ENCODE measurements around the gene DAND5. TPM values are rescaled to one million over a fixed set of nuclear protein-coding genes. Genes with fewer than 3 reads are reported as not detected.

The DAND5 gene, protein sequence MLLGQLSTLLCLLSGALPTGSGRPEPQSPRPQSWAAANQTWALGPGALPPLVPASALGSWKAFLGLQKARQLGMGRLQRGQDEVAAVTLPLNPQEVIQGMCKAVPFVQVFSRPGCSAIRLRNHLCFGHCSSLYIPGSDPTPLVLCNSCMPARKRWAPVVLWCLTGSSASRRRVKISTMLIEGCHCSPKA
- total RNA-seq: under 1 TPM; 0.21 to 0.25 TPM

DNA sequence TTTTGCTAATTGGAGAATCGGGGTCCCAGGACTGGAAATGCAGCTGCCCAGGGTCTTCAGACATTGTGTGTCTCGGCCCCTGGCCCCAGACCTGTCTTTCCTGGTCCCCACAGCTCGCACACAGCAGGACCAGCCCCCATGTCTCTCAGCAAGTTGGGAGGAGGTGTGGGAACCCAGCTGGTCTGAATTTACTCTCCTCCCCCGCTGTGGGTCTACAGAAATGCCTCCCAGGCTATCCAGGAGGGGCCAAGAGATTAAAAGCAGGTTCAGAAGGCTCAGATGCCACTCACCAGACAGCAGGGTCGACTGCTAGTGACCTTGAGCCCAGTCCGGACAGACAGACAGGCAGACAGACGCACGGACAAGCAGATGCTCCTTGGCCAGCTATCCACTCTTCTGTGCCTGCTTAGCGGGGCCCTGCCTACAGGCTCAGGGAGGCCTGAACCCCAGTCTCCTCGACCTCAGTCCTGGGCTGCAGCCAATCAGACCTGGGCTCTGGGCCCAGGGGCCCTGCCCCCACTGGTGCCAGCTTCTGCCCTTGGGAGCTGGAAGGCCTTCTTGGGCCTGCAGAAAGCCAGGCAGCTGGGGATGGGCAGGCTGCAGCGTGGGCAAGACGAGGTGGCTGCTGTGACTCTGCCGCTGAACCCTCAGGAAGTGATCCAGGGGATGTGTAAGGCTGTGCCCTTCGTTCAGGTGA, at the start of gene DAND5:
TSS of gene DAND5 (plus strand) at position 285 of the 697 bp plus-strand sequence. CDS start at position 370, 85 bp downstream.
- no peaks in the 10 kb centered on the region for H3K36me3 Mint-ChIP-seq (ENCODE audit: low read depth)
- H3K27ac Mint-ChIP-seq: no peak within 1 kb of the TSS
- peaks cover 15% of the 10 kb centered on the region for H3K4me1 Mint-ChIP-seq
- no peak within 1 kb of the TSS for H3K4me3 Mint-ChIP-seq
- no peaks in the 10 kb centered on the region for H3K9me3 Mint-ChIP-seq (ENCODE audit: low read depth)
- no peaks in the 10 kb centered on the region for H3K27me3 Mint-ChIP-seq
- CTCF ChIA-PET: interaction anchor here (0.8 to 1.0 kb wide), 2 partner anchors 8 to 125 kb away, joined by 3 to 4 read pairs; no protein-coding TSS in a partner anchor
- intact Hi-C loops (cut with DNase I, micrococcal nuclease): no loop called here
- no peak for ATAC-seq
- no peak for DNase-seq
- POLR2A ChIA-PET: no interaction called here

- ATAC-seq: no peak
Observed at GRCh38 chr19:12921047-12921446, 48.3 kb upstream of the DAND5 start.

GRCh38 chr19:12922959-12923358, 46.4 kb upstream of the DAND5 start:
- ChIA-PET POLR2A (no interaction called here), CTCF (no interaction called here)
- Mint-ChIP-seq H3K27ac (no peak overlapping the region), H3K36me3 (ENCODE audit: low read depth) (peaks cover 49% of the 10 kb centered on the region), H3K27me3 (no peaks in the 10 kb centered on the region), H3K4me3 (no peak overlapping the region), H3K9me3 (ENCODE audit: low read depth) (no peaks in the 10 kb centered on the region), H3K4me1 (peaks cover 13% of the 10 kb centered on the region)
- no peak for DNase-seq
- ATAC-seq: no peak
- intact Hi-C loops (cut with DNase I, micrococcal nuclease): no loop called here

More at GRCh38 chr19:12921047-12921446, 48.3 kb upstream of the DAND5 start:
- Mint-ChIP-seq H3K27me3 (no peaks in the 10 kb centered on the region), H3K27ac (peak overlapping the region; percentile 17), H3K4me1 (peaks cover 13% of the 10 kb centered on the region), H3K9me3 (ENCODE audit: low read depth) (no peaks in the 10 kb centered on the region), H3K36me3 (ENCODE audit: low read depth) (peaks cover 38% of the 10 kb centered on the region), H3K4me3 (no peak overlapping the region)
- no peak for DNase-seq
- POLR2A ChIA-PET: interaction anchor here (0.6 to 0.9 kb wide), 2 partner anchors 75 to 198 kb away, joined by 4 to 5 read pairs; no protein-coding TSS in a partner anchor
- intact Hi-C loops (cut with DNase I, micrococcal nuclease): no loop called here
- CTCF ChIA-PET: interaction anchor here (0.6 to 1.4 kb wide), 5 partner anchors 11 to 56 kb away, joined by 3 to 4 read pairs (median 3); no protein-coding TSS in a partner anchor

DNA sequence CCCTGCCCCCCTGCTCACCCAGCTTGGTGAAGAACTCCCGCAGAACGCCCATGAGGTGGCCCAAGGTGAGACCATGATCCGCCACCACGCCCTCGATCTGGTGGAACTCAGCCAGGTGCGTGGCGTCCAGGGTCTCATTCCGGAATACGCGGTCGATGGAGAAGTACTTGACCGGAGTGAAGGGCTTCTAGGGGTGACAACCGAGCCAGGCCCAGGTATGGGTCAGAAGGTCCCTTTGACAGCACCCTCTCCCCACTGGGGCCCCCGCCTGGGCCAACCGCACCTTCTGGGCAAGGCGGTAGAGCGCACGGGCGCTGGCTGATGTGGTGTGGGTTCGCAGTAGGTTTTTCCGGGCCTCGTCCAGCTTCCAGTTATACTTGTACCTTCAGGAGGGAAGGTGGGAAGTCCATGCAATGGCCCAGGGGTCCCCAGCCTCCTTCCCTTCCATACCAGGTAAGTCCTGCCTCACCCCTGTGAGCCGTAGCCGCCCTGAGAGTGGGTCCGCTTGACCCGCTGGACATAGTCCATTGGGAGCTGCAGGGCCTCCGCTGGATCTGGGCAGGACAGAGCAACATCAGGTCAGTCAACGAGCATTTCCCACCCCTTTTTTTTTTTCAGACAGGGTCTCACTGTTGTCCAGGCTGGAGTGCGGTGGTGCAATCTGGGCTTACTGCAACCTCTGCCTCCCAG, 44.6 kb upstream of the DAND5 start:
- Mint-ChIP-seq H3K27me3 (no peaks in the 10 kb centered on the region), H3K4me3 (no peak overlapping the region), H3K36me3 (ENCODE audit: low read depth) (peaks cover 57% of the 10 kb centered on the region), H3K9me3 (ENCODE audit: low read depth) (no peaks in the 10 kb centered on the region), H3K27ac (no peak overlapping the region), H3K4me1 (peaks cover 2% of the 10 kb centered on the region)
- intact Hi-C loops (cut with DNase I, micrococcal nuclease): no loop called here
- POLR2A ChIA-PET: no interaction called here
- ATAC-seq (no peak), DNase-seq (no peak)
- CTCF ChIA-PET: no interaction called here

GRCh38 chr19:12930002-12930645, 39.3 kb upstream of the DAND5 start:
- Mint-ChIP-seq H3K9me3 (ENCODE audit: low read depth) (no peaks in the 10 kb centered on the region), H3K4me3 (no peak overlapping the region), H3K4me1 (peaks cover 22% of the 10 kb centered on the region), H3K27ac (no peak overlapping the region), H3K27me3 (no peaks in the 10 kb centered on the region), H3K36me3 (ENCODE audit: low read depth) (peaks cover 54% of the 10 kb centered on the region)
- DNase-seq (no peak), ATAC-seq (no peak)
- ChIA-PET CTCF (interaction anchor here (0.6 to 0.9 kb wide), 3 partner anchors 17 to 39 kb away, joined by 3 to 5 read pairs (median 4); partner anchors contain the start of gene GCDH), POLR2A (no interaction called here)
- intact Hi-C loops (cut with DNase I, micrococcal nuclease): loop anchor here in 1 of 2 experiments (10.0 kb wide), 1 partner anchor 1075 kb away; the partner anchor contains the start of gene RFX1

- H3K9me3 Mint-ChIP-seq (ENCODE audit: low read depth): no peaks in the 10 kb centered on the region
- DNase-seq (peak; percentile 3), ATAC-seq (no peak)
- peaks cover 39% of the 10 kb centered on the region for H3K36me3 Mint-ChIP-seq (ENCODE audit: low read depth)
- intact Hi-C loops (cut with DNase I, micrococcal nuclease): loop anchor here (1.0 to 10.0 kb wide), 9 partner anchors 13 to 1072 kb away; partner anchors contain the start of genes SYCE2 (in 2 of the 2), DHPS (in 1 of the 2), GADD45GIP1 (in 1 of the 2) and GCDH (in 1 of the 2)
- peaks cover 35% of the 10 kb centered on the region for H3K4me1 Mint-ChIP-seq
- ChIA-PET POLR2A (interaction anchor here (1.0 to 1.3 kb wide), 3 partner anchors 41 to 48 kb away, joined by 3 to 4 read pairs (median 3); partner anchors contain the start of gene GCDH), CTCF (interaction anchor here (1.0 to 1.7 kb wide), 5 partner anchors 12 to 33 kb away, joined by 3 to 4 read pairs (median 4); no protein-coding TSS in a partner anchor)
- peak overlapping the region; percentile 99 for H3K4me3 Mint-ChIP-seq
- H3K27ac Mint-ChIP-seq: peak overlapping the region; percentile 94
- H3K27me3 Mint-ChIP-seq: no peaks in the 10 kb centered on the region
Observed at GRCh38 chr19:12932392-12933286, 36.7 kb upstream of the DAND5 start.

DNA sequence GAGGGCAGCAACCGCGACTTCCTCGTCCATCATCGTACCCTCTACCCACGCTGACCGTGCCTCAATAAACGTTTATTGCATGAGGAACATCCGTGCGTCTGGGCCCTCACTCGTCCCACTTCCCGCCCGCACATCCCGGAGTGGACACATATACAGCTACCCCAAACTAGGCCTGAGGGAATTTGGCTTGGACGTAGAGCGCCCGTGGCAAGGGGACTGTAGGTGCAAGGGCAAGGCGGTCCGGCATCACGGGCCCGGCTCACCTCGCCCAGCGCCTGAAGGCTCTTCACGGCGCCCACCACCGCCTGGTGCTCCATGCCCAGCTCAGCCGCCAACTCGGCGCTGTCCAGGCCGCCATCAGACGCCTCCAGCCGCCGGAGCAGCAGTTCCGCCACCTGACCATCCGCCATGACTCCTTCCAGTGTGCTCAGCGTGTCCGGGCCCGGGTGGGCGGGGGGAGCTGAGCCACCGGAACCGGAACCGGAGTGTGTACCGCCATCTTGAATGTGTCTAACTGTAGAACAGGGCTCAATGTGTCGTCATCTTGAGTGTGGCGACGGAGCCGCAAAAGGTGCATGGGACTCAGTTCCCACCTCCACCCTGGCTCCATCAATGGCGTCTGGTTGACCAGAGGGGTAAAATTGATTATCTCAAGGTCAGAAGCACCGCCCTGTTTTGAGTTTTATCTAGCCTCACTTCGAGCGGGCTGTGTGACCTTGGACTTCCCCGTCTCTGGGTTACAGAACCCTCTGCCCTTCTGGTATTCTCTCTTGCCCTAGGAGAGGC, 35.9 kb upstream of the DAND5 start, which contains the start of gene FARSA:
TSS of gene FARSA (minus strand) at position 425 of the 786 bp plus-strand sequence. CDS start at position 410, 15 bp downstream.
- Mint-ChIP-seq H3K4me1 (peaks cover 39% of the 10 kb centered on the region), H3K4me3 (peak within 1 kb of the TSS; percentile 99), H3K9me3 (ENCODE audit: low read depth) (no peaks in the 10 kb centered on the region), H3K27me3 (no peaks in the 10 kb centered on the region), H3K27ac (peak within 1 kb of the TSS; percentile 94), H3K36me3 (ENCODE audit: low read depth) (peaks cover 36% of the 10 kb centered on the region)
- ChIA-PET CTCF (interaction anchor here (1.0 to 1.7 kb wide), 4 partner anchors 20 to 32 kb away, joined by 3 to 4 read pairs (median 4); no protein-coding TSS in a partner anchor), POLR2A (interaction anchor here (1.0 to 1.3 kb wide), 2 partner anchors 42 to 48 kb away, joined by 3 to 4 read pairs; partner anchors contain the start of gene GCDH)
- peak; percentile 69 for ATAC-seq
- peak; percentile 96 for DNase-seq
- intact Hi-C loops (cut with DNase I, micrococcal nuclease): loop anchor here (1.0 to 10.0 kb wide), 9 partner anchors 12 to 1071 kb away; partner anchors contain the start of genes SYCE2 (in 2 of the 2), DHPS (in 1 of the 2), GADD45GIP1 (in 1 of the 2) and GCDH (in 1 of the 2)

GRCh38 chr19:12935071-12935470, 34.3 kb upstream of the DAND5 start:
- ChIA-PET POLR2A (interaction anchor here (1.0 kb wide), 1 partner anchor 50 kb away, joined by 3 read pairs; no protein-coding TSS in a partner anchor), CTCF (interaction anchor here (0.6 to 0.7 kb wide), 2 partner anchors 16 to 156 kb away, joined by 3 to 4 read pairs; partner anchors contain the start of gene SYCE2)
- Mint-ChIP-seq H3K36me3 (ENCODE audit: low read depth) (peaks cover 42% of the 10 kb centered on the region), H3K27me3 (no peaks in the 10 kb centered on the region), H3K4me1 (peaks cover 48% of the 10 kb centered on the region), H3K27ac (no peak overlapping the region), H3K9me3 (ENCODE audit: low read depth) (no peaks in the 10 kb centered on the region), H3K4me3 (no peak overlapping the region)
- peak; percentile 4 for DNase-seq
- intact Hi-C loops (cut with DNase I, micrococcal nuclease): loop anchor here (5.0 to 10.0 kb wide), 3 partner anchors 143 to 1070 kb away; partner anchors contain the start of genes JUNB (in 1 of the 2), RFX1 (in 1 of the 2) and TNPO2 (in 1 of the 2)
- no peak for ATAC-seq

- ChIA-PET POLR2A (no interaction called here), CTCF (no interaction called here)
- ATAC-seq (no peak), DNase-seq (peak; percentile 20)
- Mint-ChIP-seq H3K9me3 (ENCODE audit: low read depth) (no peaks in the 10 kb centered on the region), H3K4me1 (peaks cover 58% of the 10 kb centered on the region), H3K36me3 (ENCODE audit: low read depth) (peaks cover 46% of the 10 kb centered on the region), H3K27ac (peak overlapping the region; percentile 77), H3K27me3 (no peaks in the 10 kb centered on the region), H3K4me3 (no peak overlapping the region)
- intact Hi-C loops (cut with DNase I, micrococcal nuclease): loop anchor here (5.0 to 10.0 kb wide), 3 partner anchors 144 to 1068 kb away; partner anchors contain the start of genes JUNB (in 1 of the 2), RFX1 (in 1 of the 2) and TNPO2 (in 1 of the 2)
Observed at GRCh38 chr19:12936582-12936981, 32.8 kb upstream of the DAND5 start.

Measured in activated CD4-positive, alpha-beta T cell treated with anti-CD3 and anti-CD28 coated beads for 36 hours (primary cell).